ENCODE data around the gene ROGDI. TPM values are rescaled to one million over a fixed set of nuclear protein-coding genes. Genes with fewer than 3 reads are reported as not detected.

ROGDI gene
- total and polyA plus RNA-seq, 9 of the 15 experiments (the other 6 are each of a cell fraction or from before 2014, with no cell fraction given), result 0.97 to 37.3 (median 16.5) TPM

DNA sequence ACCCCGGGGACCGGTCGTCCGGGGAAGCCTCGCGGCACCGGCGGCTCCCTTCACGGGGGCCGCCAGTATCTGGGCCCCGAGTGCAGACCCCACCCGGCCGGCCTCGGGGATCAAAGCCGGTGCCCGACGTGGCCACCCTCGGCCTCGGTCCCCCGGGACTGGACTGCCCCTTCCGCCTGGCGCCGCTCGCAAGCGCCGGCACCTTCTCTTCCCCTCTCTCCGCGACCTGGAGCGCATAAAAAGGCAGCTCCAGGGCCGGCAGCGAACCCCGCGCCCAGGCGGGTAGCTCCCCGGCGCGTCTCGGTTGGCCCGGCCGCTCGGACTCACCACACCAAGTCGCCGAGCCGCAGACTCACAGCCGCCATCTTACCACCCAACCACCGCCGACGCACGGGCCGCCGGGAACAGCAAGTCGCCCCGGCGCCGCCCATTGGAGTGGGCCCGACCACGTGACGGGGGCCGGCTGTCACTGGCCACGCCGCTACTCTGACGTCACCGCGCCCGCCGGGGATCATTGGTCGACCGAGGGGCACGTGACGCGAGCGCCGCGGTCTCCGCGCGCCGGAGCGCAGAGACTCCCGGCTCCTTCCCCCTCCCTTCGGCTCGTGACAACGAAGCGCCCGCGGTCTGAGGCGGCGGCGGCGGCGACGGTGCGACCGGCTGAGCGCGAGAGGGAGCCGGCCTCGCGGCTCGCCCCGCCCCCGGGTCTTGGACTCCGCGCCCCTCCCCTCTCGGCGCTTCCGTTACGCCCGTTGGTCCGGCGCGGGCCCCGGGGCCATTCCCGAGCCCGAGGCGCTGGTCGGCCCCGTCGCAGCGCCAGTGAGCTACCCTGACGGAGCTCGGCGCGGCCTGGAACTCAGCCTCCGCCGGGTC lies 44.7 kb upstream of the ROGDI start, which contains the start of the genes GLYR1 and UBN1 (continued):
- TF ChIP-seq, protein P1, sequence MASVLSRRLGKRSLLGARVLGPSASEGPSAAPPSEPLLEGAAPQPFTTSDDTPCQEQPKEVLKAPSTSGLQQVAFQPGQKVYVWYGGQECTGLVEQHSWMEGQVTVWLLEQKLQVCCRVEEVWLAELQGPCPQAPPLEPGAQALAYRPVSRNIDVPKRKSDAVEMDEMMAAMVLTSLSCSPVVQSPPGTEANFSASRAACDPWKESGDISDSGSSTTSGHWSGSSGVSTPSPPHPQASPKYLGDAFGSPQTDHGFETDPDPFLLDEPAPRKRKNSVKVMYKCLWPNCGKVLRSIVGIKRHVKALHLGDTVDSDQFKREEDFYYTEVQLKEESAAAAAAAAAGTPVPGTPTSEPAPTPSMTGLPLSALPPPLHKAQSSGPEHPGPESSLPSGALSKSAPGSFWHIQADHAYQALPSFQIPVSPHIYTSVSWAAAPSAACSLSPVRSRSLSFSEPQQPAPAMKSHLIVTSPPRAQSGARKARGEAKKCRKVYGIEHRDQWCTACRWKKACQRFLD (CRISPR knock-in tag; IDR thresholded peaks at IDR 0.05), result 0 out of 2 replicates have a peak, but pooled peaks have one; percentile 0
- no peak for TF ChIP-seq ZFP30 (CRISPR knock-in tag; IDR thresholded peaks at IDR 0.05; ENCODE audit: borderline replicate concordance)
- TF ChIP-seq, protein P2, sequence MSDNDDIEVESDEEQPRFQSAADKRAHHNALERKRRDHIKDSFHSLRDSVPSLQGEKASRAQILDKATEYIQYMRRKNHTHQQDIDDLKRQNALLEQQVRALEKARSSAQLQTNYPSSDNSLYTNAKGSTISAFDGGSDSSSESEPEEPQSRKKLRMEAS (CRISPR knock-in tag; IDR thresholded peaks at IDR 0.05), result peak; percentile 93
- 0 out of 2 replicates have a peak, but pooled peaks have one; percentile 34 for TF ChIP-seq OTX1 (CRISPR knock-in tag; IDR thresholded peaks at IDR 0.05)
- TF ChIP-seq MTA1 (IDR thresholded peaks at IDR 0.05; ENCODE audit: borderline replicate concordance), result peak; percentile 89
- TF ChIP-seq MAFG (tag; conservative IDR thresholded peaks at IDR 0.05), result no peak
- peak; percentile 67; the same call in 1 of the 2 replicates for TF ChIP-seq ELF1 (tag; IDR thresholded peaks at IDR 0.05)
- peak; percentile 97 for TF ChIP-seq CREM (IDR thresholded peaks at IDR 0.05; ENCODE audit: low read depth)
- TF ChIP-seq, protein P3, sequence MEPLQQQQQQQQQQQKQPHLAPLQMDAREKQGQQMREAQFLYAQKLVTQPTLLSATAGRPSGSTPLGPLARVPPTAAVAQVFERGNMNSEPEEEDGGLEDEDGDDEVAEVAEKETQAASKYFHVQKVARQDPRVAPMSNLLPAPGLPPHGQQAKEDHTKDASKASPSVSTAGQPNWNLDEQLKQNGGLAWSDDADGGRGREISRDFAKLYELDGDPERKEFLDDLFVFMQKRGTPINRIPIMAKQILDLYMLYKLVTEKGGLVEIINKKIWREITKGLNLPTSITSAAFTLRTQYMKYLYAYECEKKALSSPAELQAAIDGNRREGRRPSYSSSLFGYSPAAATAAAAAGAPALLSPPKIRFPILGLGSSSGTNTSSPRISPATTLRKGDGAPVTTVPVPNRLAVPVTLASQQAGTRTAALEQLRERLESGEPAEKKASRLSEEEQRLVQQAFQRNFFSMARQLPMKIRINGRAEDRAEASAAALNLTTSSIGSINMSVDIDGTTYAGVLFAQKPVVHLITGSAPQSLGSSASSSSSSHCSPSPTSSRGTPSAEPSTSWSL (CRISPR knock-in tag; IDR thresholded peaks at IDR 0.05; ENCODE audit: borderline replicate concordance), result 0 out of 2 replicates have a peak, but pooled peaks have one; percentile 59
- TF ChIP-seq PRMT5 (CRISPR knock-in tag; IDR thresholded peaks at IDR 0.05), result no peak
- TF ChIP-seq NR1H2 (CRISPR knock-in tag; IDR thresholded peaks at IDR 0.05), result no peak
- TF ChIP-seq HNRNPLL (IDR thresholded peaks at IDR 0.05; ENCODE audit: low read depth, low read length, poor library complexity, severe bottlenecking), result peak; percentile 49
- no peak for TF ChIP-seq ZNF274 (IDR thresholded peaks at IDR 0.05; ENCODE audit: borderline replicate concordance, low read depth, low read length)
- no peak for TF ChIP-seq KDM2B (CRISPR knock-in tag; IDR thresholded peaks at IDR 0.05)
- TF ChIP-seq ZNF696 (CRISPR knock-in tag; conservative IDR thresholded peaks at IDR 0.05), result no peak
- no peak for TF ChIP-seq ZBTB8A (IDR thresholded peaks at IDR 0.05; ENCODE audit: partially characterized antibody)
- no peak for TF ChIP-seq FOXJ2 (tag; IDR thresholded peaks at IDR 0.05)
- no peak for TF ChIP-seq ZNF586 (CRISPR knock-in tag; conservative IDR thresholded peaks at IDR 0.05)
- TF ChIP-seq, protein P4, sequence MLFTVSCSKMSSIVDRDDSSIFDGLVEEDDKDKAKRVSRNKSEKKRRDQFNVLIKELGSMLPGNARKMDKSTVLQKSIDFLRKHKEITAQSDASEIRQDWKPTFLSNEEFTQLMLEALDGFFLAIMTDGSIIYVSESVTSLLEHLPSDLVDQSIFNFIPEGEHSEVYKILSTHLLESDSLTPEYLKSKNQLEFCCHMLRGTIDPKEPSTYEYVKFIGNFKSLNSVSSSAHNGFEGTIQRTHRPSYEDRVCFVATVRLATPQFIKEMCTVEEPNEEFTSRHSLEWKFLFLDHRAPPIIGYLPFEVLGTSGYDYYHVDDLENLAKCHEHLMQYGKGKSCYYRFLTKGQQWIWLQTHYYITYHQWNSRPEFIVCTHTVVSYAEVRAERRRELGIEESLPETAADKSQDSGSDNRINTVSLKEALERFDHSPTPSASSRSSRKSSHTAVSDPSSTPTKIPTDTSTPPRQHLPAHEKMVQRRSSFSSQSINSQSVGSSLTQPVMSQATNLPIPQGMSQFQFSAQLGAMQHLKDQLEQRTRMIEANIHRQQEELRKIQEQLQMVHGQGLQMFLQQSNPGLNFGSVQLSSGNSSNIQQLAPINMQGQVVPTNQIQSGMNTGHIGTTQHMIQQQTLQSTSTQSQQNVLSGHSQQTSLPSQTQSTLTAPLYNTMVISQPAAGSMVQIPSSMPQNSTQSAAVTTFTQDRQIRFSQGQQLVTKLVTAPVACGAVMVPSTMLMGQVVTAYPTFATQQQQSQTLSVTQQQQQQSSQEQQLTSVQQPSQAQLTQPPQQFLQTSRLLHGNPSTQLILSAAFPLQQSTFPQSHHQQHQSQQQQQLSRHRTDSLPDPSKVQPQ (CRISPR knock-in tag; IDR thresholded peaks at IDR 0.05; ENCODE audit: borderline replicate concordance), result no peak
- TF ChIP-seq TAF1 (IDR thresholded peaks at IDR 0.05; ENCODE audit: control insufficient read depth, extremely low read depth, insufficient read depth, low read length, severe bottlenecking), result peak; percentile 88
- TF ChIP-seq TAF7 (tag; IDR thresholded peaks at IDR 0.05), result peak; percentile 91

Data from K562 (cell line).